ENCODE measurements around the gene PP2D1.
"Not testable (repeated sequence)": the region's sequence is repeated elsewhere in the genome, so short reads cannot be mapped to it uniquely, and the experiment has no call there.

The PP2D1 gene

GRCh38 chr3:20039765-20040547, 27.9 kb upstream of the PP2D1 start, which contains the start of gene KAT2B:
KAT2B (plus strand) TSS chr3:20040446; CDS start chr3:20040478, 32 bp downstream.
- H3K27ac ChIP-seq (ENCODE audit: low read length): no peak within 1 kb of the TSS
- peak within 1 kb of the TSS; percentile 84 for H3K4me3 ChIP-seq (ENCODE audit: low read length)
- H3K27me3 ChIP-seq (ENCODE audit: control insufficient read depth, insufficient read depth, low read length): no peaks in the 10 kb centered on the region
- no peaks in the 10 kb centered on the region; the same call in 1 of the 2 replicates for H3K9me3 ChIP-seq (ENCODE audit: control insufficient read depth, insufficient read depth, low read length)
- no peaks in the 10 kb centered on the region for H3K36me3 ChIP-seq (ENCODE audit: control insufficient read depth, insufficient read depth, low read length)
- H3K4me1 ChIP-seq (ENCODE audit: control insufficient read depth, insufficient read depth, low read length): no peaks in the 10 kb centered on the region
- no peak for DNase-seq (ENCODE audit: low read depth, low spot score)
- no CpG with 5 or more reads among the region's 75 CpGs for WGBS (ENCODE audit: insufficient coverage, insufficient read length)

- no peaks in the 10 kb centered on the region; the same call in 1 of the 2 replicates for H3K9me3 ChIP-seq (ENCODE audit: control insufficient read depth, insufficient read depth, low read length)
- no peak overlapping the region for H3K27ac ChIP-seq (ENCODE audit: low read length)
- H3K27me3 ChIP-seq (ENCODE audit: control insufficient read depth, insufficient read depth, low read length): no peaks in the 10 kb centered on the region
- peak overlapping the region; percentile 58; the same call in 1 of the 2 replicates for H3K4me3 ChIP-seq (ENCODE audit: low read length)
- no peaks in the 10 kb centered on the region for H3K4me1 ChIP-seq (ENCODE audit: control insufficient read depth, insufficient read depth, low read length)
- WGBS (ENCODE audit: insufficient coverage, insufficient read length): 100% methylated on average over 1 of the region's 4 CpGs
- DNase-seq (ENCODE audit: low read depth, low spot score): no peak
- no peaks in the 10 kb centered on the region for H3K36me3 ChIP-seq (ENCODE audit: control insufficient read depth, insufficient read depth, low read length)
These were observed 27.4 kb upstream of the PP2D1 start for GRCh38 chr3:20039466-20039764.

GRCh38 chr3:20038699-20039465, 26.8 kb upstream of the PP2D1 start:
- Histone ChIP-seq H3K27ac (ENCODE audit: low read length) (no peak overlapping the region), H3K4me1 (ENCODE audit: control insufficient read depth, insufficient read depth, low read length) (no peaks in the 10 kb centered on the region), H3K4me3 (ENCODE audit: low read length) (no peak overlapping the region), H3K27me3 (ENCODE audit: control insufficient read depth, insufficient read depth, low read length) (no peaks in the 10 kb centered on the region), H3K9me3 (ENCODE audit: control insufficient read depth, insufficient read depth, low read length) (no peaks in the 10 kb centered on the region; the same call in 1 of the 2 replicates), H3K36me3 (ENCODE audit: control insufficient read depth, insufficient read depth, low read length) (no peaks in the 10 kb centered on the region)
- DNase-seq (ENCODE audit: low read depth, low spot score): no peak
- no CpG with 5 or more reads among the region's 16 CpGs for WGBS (ENCODE audit: insufficient coverage, insufficient read length)

- H3K9me3 ChIP-seq (ENCODE audit: control insufficient read depth, insufficient read depth, low read length): no peaks in the 10 kb centered on the region; the same call in 1 of the 2 replicates
- no peaks in the 10 kb centered on the region for H3K36me3 ChIP-seq (ENCODE audit: control insufficient read depth, insufficient read depth, low read length)
- no peak overlapping the region for H3K27ac ChIP-seq (ENCODE audit: low read length)
- DNase-seq (ENCODE audit: low read depth, low spot score): no peak
- H3K4me3 ChIP-seq (ENCODE audit: low read length): no peak overlapping the region
- WGBS (ENCODE audit: insufficient coverage, insufficient read length): no CpG with 5 or more reads among the region's 1 CpG
- H3K4me1 ChIP-seq (ENCODE audit: control insufficient read depth, insufficient read depth, low read length): no peaks in the 10 kb centered on the region
- no peaks in the 10 kb centered on the region for H3K27me3 ChIP-seq (ENCODE audit: control insufficient read depth, insufficient read depth, low read length)
These were observed 25.4 kb upstream of the PP2D1 start for GRCh38 chr3:20037255-20037996.

- WGBS (ENCODE audit: insufficient coverage, insufficient read length): no CpG with 5 or more reads among the region's 4 CpGs
- Histone ChIP-seq H3K27me3 (ENCODE audit: control insufficient read depth, insufficient read depth, low read length) (no peaks in the 10 kb centered on the region), H3K4me1 (ENCODE audit: control insufficient read depth, insufficient read depth, low read length) (no peaks in the 10 kb centered on the region), H3K27ac (ENCODE audit: low read length) (no peak overlapping the region), H3K36me3 (ENCODE audit: control insufficient read depth, insufficient read depth, low read length) (no peaks in the 10 kb centered on the region), H3K9me3 (ENCODE audit: control insufficient read depth, insufficient read depth, low read length) (no peaks in the 10 kb centered on the region; the same call in 1 of the 2 replicates), H3K4me3 (ENCODE audit: low read length) (no peak overlapping the region)
- DNase-seq (ENCODE audit: low read depth, low spot score): no peak
These were observed 23.0 kb upstream of the PP2D1 start for GRCh38 chr3:20035019-20035418.

- H3K4me3 ChIP-seq (ENCODE audit: low read length); H3K4me1 ChIP-seq (ENCODE audit: control insufficient read depth, insufficient read depth, low read length); H3K36me3 ChIP-seq (ENCODE audit: control insufficient read depth, insufficient read depth, low read length); DNase-seq (ENCODE audit: low read depth, low spot score); H3K9me3 ChIP-seq (ENCODE audit: control insufficient read depth, insufficient read depth, low read length); H3K27me3 ChIP-seq (ENCODE audit: control insufficient read depth, insufficient read depth, low read length); H3K27ac ChIP-seq (ENCODE audit: low read length): not testable (repeated sequence)
- no CpG with 5 or more reads among the region's 7 CpGs for WGBS (ENCODE audit: insufficient coverage, insufficient read length)
These were observed 19.9 kb upstream of the PP2D1 start for GRCh38 chr3:20031939-20032338.

- no peak for DNase-seq (ENCODE audit: low read depth, low spot score)
- no peaks in the 10 kb centered on the region for H3K27me3 ChIP-seq (ENCODE audit: control insufficient read depth, insufficient read depth, low read length)
- H3K27ac ChIP-seq (ENCODE audit: low read length): no peak overlapping the region
- no peaks in the 10 kb centered on the region for H3K36me3 ChIP-seq (ENCODE audit: control insufficient read depth, insufficient read depth, low read length)
- H3K4me3 ChIP-seq (ENCODE audit: low read length): no peak overlapping the region
- no CpG with 5 or more reads among the region's 7 CpGs for WGBS (ENCODE audit: insufficient coverage, insufficient read length)
- no peaks in the 10 kb centered on the region for H3K9me3 ChIP-seq (ENCODE audit: control insufficient read depth, insufficient read depth, low read length)
- no peaks in the 10 kb centered on the region for H3K4me1 ChIP-seq (ENCODE audit: control insufficient read depth, insufficient read depth, low read length)
These were observed 16.9 kb upstream of the PP2D1 start for GRCh38 chr3:20028905-20029331.

GRCh38 chr3:20027136-20027535, 15.1 kb upstream of the PP2D1 start:
- no peak for DNase-seq (ENCODE audit: low read depth, low spot score)
- Histone ChIP-seq H3K9me3 (ENCODE audit: control insufficient read depth, insufficient read depth, low read length) (no peaks in the 10 kb centered on the region), H3K27me3 (ENCODE audit: control insufficient read depth, insufficient read depth, low read length) (no peaks in the 10 kb centered on the region), H3K27ac (ENCODE audit: low read length) (no peak overlapping the region), H3K4me3 (ENCODE audit: low read length) (no peak overlapping the region), H3K4me1 (ENCODE audit: control insufficient read depth, insufficient read depth, low read length) (no peaks in the 10 kb centered on the region), H3K36me3 (ENCODE audit: control insufficient read depth, insufficient read depth, low read length) (no peaks in the 10 kb centered on the region)
- WGBS (ENCODE audit: insufficient coverage, insufficient read length): no CpG with 5 or more reads among the region's 4 CpGs

- Histone ChIP-seq H3K9me3 (ENCODE audit: control insufficient read depth, insufficient read depth, low read length) (no peaks in the 10 kb centered on the region), H3K4me3 (ENCODE audit: low read length) (no peak overlapping the region), H3K27ac (ENCODE audit: low read length) (no peak overlapping the region), H3K4me1 (ENCODE audit: control insufficient read depth, insufficient read depth, low read length) (no peaks in the 10 kb centered on the region), H3K36me3 (ENCODE audit: control insufficient read depth, insufficient read depth, low read length) (no peaks in the 10 kb centered on the region), H3K27me3 (ENCODE audit: control insufficient read depth, insufficient read depth, low read length) (no peaks in the 10 kb centered on the region)
- no peak for DNase-seq (ENCODE audit: low read depth, low spot score)
- no CpG with 5 or more reads among the region's 2 CpGs for WGBS (ENCODE audit: insufficient coverage, insufficient read length)
These were observed 11.8 kb upstream of the PP2D1 start for GRCh38 chr3:20023623-20024405.
